ENCODE data around the gene CINP.
"Not testable (repeated sequence)": the region's sequence is repeated elsewhere in the genome, so short reads cannot be mapped to it uniquely, and the experiment has no call there.

Gene CINP

GRCh38 chr14:102353126-102353619 lies 9.5 kb downstream of the CINP start:
- no peak for DNase-seq (ENCODE audit: low read depth in 2 of 2)

- DNase-seq (ENCODE audit: low read depth in 2 of 2), result no peak
These were observed 10.5 kb downstream of the CINP start for GRCh38 chr14:102352213-102352612.

GRCh38 chr14:102351593-102351992 lies 11.1 kb downstream of the CINP start:
- not testable (repeated sequence) for DNase-seq (ENCODE audit: low read depth in 2 of 2)

GRCh38 chr14:102351023-102351422 lies 11.7 kb downstream of the CINP start:
- no peak for DNase-seq (ENCODE audit: low read depth in 2 of 2)

DNA sequence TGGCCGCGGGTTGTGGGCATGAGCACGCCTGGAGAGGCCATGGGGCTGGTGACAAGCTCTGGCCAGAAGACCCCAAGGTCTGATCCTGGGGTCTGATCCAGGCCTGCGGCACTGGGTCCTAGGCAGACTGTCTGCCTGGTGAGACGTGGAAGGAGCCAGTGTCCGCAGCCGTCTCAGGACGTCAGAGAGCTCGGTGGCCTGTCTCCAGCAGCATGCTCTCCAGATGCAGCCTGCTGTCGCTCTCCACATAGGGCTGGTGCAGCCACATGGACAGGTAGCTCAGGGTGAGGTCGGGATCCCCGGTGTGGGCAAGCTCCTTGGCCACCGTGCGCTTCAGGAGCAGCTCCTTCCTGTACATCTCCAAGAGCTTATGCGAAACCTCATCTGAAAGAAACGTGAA lies 14.3 kb downstream of the CINP start:
- DNase-seq (ENCODE audit: low read depth in 2 of 2), result no peak

- DNase-seq (ENCODE audit: low read depth in 2 of 2), result no peak
These were observed 16.0 kb downstream of the CINP start for GRCh38 chr14:102346645-102347044.

DNA sequence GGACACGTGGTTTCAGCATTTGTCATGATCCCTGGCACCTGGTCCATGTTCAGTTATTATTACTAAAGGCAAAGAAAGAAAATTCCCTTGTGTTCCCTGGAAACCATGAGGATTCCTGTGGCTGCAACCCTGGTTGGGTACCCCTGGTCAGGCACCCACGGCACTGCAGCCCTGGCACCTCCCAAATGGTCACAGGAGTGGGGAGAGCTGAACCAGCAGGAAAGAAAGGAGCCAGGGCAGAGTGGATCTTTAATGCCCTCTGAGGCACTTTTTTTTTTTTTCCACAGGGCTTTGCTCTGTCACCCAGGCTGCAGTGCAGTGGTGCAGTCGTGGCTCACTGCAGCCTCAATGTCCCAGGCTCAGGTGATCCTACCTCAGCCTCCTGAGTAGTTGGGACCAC lies 17.5 kb downstream of the CINP start:
- no peak for DNase-seq (ENCODE audit: low read depth in 2 of 2)

DNA sequence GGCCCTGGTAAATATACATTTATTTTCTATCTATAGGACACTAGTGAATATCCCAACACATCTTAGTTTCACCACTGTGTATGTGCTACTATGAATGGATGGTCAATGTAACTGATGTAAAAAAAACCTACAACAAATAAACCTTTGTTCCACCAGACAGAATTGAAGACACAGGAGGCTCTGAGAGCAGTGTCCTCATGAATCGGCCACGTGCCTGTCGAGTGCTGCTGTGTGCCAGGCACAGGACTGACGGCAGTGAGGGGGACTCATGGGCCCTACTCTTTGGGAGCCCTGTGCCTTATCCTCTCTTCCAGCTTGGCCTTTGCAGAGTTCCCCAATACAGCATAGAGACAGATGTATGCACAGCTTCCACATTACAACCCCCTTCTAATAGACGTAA lies 18.2 kb downstream of the CINP start:
- no peak for DNase-seq (ENCODE audit: low read depth in 2 of 2)

DNA sequence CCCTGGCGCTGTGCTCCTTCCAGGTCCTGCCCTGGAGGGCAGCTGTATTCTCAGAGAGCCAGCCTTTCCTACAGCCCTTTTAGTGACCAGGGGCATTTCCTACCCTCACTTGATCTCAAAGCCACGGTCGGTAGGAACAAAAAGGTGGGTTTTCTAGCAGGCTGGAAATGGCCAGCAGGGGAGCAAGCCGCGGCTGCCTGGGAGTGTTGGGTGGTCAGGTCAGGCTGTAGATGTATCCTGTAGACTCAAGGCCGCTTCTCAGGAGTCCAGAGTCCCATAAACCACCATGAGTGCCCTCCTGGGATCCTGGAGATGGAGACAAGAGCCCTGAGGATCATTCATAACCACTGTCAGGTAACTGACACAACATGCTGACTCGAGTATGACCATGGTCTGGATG lies 18.6 kb downstream of the CINP start:
- DNase-seq (ENCODE audit: low read depth in 2 of 2), result no peak

DNA sequence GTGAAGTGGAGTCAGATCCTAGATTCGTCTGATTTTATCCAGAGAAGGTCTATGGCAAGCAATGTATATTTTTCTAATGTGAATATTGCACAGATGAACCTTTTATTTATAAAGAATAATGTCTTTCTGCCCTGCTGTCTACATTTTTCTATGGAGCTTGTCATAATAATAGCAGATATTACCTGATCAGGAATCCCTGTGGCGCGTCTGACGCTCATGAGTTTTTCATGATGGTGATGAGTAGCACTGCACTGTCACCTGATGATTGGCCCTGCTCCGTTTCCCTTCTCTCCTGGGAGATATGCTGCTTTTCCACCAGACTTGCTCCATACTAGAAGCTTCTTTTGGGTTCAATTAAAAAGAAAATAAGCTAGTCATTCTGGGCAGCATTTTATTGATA lies 20.5 kb downstream of the CINP start:
- DNase-seq (ENCODE audit: low read depth in 2 of 2), result no peak

GRCh38 chr14:102341566-102341965 lies 21.1 kb downstream of the CINP start:
- DNase-seq (ENCODE audit: low read depth in 2 of 2), result no peak

DNA sequence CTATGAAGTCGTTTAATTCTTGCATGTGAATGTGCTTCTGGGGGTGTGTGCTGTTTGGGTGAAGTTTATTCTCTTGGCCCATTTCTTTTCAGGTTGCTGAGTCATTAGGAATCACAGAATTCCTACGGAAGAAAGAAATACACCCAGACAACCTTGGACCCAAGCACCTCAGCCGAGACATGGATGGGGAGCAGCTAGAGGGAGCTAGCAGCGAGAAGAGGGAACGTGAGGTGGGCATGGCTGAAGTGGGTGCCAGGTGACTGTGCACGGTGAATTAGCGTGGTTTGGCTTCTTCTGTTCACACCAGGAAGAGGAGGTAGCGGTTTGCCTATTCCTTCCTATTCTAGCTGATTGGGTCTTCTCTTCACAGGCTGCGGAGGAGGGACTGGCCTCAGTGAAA lies 24.0 kb downstream of the CINP start:
- DNase-seq (ENCODE audit: low read depth in 2 of 2), result no peak

DNA sequence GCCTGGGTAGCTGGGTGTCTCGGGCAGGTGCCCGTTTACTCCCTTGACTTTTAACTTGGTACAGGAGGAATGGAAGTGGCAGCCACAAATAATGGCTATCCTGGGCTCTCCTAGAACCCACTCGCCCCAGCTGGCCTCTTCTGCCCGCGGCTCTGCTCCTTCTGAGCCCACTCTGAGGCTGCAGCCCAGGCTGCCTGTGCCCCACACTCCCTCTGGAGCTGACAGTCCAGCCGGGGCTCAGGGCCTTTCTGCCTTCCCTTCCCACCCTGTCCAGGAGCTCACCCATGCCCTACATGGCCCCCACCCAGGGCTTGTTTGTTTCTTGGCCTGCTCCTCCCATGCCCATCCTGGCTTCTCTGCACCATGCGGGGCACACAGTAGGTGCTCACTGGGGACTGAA lies 27.5 kb downstream of the CINP start:
- DNase-seq (ENCODE audit: low read depth in 2 of 2), result no peak

GRCh38 chr14:102333795-102334705 lies 28.6 kb downstream of the CINP start:
- DNase-seq (ENCODE audit: low read depth in 2 of 2), result no peak

GRCh38 chr14:102333390-102333789 lies 29.3 kb downstream of the CINP start:
- DNase-seq (ENCODE audit: low read depth in 2 of 2), result no peak

GRCh38 chr14:102330806-102331205 lies 31.9 kb downstream of the CINP start:
- DNase-seq (ENCODE audit: low read depth in 2 of 2), result no peak

DNA sequence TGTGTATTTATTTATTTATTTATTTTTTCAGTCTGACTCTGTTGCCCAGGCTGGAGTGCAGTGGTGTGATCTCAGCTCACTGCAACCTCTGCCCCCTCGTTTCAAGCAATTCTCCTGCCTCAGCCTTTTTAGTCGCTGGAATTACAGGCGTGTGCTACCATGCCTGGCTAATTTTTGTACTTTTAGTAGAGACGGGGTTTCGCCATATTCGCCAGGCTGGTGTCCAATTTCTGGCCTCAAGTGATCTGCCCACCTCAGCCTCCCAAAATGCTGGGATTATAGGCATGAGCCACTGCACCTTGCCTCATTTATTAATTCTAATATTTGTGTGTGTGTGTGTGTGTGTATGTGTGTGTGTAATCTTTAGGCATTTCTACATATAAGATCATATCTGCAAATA lies 33.3 kb downstream of the CINP start:
- not testable (repeated sequence) for DNase-seq (ENCODE audit: low read depth in 2 of 2)

DNA sequence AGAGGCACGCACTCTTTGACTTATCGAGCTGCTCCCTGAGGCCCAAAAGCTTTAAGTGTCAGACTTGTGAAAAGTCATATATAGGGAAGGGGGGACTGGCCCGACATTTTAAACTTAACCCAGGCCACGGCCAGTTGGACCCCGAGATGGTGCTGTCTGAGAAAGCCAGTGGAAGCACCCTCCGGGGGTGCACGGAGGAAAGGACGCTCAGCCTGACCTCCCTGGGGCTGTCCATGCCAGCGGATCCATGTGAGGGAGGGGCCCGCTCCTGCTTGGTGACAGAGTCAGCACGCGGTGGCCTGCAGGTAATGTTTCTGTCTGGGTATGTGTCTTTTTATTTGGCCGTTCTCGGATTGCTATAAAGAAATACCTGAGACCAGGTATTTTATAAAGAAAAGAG lies 36.1 kb downstream of the CINP start:
- DNase-seq (ENCODE audit: low read depth in 2 of 2), result no peak

DNA sequence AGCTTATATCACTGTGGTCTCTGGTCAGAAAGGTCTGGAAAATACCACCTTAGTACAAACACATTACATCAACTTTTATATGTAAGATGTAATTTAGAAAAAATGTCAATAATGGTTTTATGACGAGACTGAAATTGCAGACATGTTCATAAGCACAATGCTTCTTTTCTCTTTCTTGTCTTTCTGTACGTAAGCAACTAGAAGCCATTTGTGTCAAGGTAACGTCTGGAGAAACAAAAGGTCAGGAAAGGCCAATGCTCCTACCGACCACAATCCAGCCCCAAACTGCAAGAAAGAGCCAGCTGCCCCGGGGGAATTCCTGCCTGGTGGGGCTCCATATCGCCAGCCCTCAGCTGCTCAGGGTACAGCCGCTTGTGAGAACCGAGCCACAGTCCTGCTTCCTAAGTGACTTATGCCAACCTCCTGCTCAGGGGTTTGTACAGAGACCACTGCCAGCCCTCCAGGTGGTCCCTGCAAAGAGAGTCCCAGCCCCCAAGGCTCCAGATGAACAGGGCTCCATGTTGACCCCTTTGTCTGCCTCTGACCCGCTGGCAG lies 36.8 kb downstream of the CINP start:
- no peak for DNase-seq (ENCODE audit: low read depth in 2 of 2)

DNA sequence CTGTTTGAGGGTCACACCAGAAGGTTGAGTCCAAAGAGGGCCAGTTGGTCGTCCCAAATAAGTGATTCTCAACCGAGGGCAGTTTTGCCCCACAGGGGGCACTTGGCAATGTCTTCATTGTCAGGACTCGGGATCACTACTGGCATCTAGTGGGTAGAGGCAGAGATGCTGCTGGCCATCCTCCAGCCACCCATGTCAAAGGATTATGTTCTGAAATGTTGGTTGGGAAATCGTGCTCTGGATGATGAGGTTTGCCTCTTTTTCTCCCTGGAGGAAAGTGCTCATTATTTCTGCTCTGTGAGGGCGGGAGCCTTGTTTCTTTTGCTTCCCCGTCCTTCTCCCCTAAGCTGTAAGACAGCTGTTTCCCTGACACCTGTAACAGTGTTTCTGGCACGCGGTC lies 39.6 kb downstream of the CINP start:
- DNase-seq (ENCODE audit: low read depth in 2 of 2), result no peak

DNA sequence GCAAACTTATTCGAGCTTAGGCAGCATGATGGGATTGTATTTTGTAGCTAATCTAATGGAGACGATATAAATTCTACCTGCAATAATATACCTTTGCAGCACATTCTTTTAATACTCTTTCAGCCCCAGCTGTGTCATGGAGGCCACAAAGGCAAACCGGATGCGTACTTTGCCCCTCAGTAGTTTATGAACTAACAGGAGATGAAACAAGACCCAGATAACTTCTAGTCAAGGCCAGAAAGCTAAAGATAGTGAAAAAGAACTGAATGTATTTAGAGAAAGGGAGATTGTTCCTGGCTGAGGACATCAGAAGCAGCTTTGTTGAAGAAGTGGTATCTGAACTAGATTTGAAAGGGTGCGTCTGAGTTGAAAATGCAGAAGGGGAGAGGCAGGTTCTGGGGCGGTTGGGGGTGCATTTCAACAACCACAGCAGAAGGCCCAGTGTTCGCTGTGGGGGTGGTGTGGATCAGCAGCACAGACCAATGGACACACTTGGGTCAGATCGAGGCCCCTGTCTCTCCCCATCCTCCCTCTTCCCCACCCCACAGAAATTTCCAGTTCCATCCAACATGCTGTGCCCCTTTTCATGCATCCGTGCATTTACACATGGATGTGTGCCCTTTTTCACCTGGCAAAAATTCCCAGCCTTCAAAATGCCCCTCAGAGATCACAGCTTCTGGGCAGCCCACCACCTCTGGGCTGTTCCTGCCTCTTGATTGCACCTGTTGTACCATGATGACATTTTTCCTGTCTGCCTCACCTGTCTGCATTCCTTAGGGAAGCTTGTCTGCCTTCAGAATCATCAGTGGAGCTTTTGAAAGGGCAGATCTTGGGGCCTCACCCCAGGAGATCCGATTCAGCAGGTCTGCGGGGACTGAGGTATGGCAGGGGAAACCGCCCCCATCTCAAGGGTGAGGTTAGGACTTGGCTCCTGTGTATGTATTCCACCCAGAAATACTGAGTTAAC lies 41.0 kb downstream of the CINP start:
- DNase-seq (ENCODE audit: low read depth in 2 of 2), result no peak

Data from stimulated activated CD8-positive, alpha-beta memory T cell treated with anti-CD3 and anti-CD28 coated beads, Interleukin-7, amount 100 ng/mL, for 1 hour (primary cell).